HG02884 (cell line): ENCODE measurements around the gene SFN.
A peak's percentile ranks its signal among the peaks of the same experiment; 100 is the strongest.
"Not testable (repeated sequence)": the region's sequence is repeated elsewhere in the genome, so short reads cannot be mapped to it uniquely, and the experiment has no call there.

ENCODE experiments used
- ATAC-seq: cut with Tn5 transposase; IDR thresholded peaks from one replicate; pipeline ENCODE4 v1.9.1; 2021; ENCODE audit warnings: mild to moderate bottlenecking, moderate library complexity; ENCODE audit not compliant: unreplicated experiment

Gene SFN

GRCh38 chr1:26862781-26863684, at the start of gene SFN:
Gene SFN (plus strand): TSS chr1:26863149. CDS start chr1:26863213, 64 bp downstream.
- ATAC-seq, result no peak

GRCh38 chr1:26814377-26814776, 48.6 kb upstream of the SFN start:
- ATAC-seq, result no peak

GRCh38 chr1:26814893-26815292, 48.1 kb upstream of the SFN start:
- ATAC-seq, result no peak

- peak; percentile 78 for ATAC-seq
Observed at GRCh38 chr1:26820784-26821269, 42.1 kb upstream of the SFN start.

- no peak for ATAC-seq
Observed at GRCh38 chr1:26822737-26823395, 40.1 kb upstream of the SFN start.

GRCh38 chr1:26824731-26825130, 38.2 kb upstream of the SFN start:
- no peak for ATAC-seq

- peak; percentile 56 for ATAC-seq
Observed at GRCh38 chr1:26826261-26827105, 36.5 kb upstream of the SFN start, which contains the start of gene ZDHHC18. Gene ZDHHC18 (plus strand): TSS chr1:26826688. CDS start chr1:26826805, 117 bp downstream.

- no peak for ATAC-seq
Observed at GRCh38 chr1:26827106-26827604, 35.8 kb upstream of the SFN start.

- ATAC-seq, result no peak
Observed at GRCh38 chr1:26827663-26828062, 35.3 kb upstream of the SFN start.

GRCh38 chr1:26828411-26828991, 34.4 kb upstream of the SFN start:
- no peak for ATAC-seq

GRCh38 chr1:26829184-26829911, 33.6 kb upstream of the SFN start:
- no peak for ATAC-seq

GRCh38 chr1:26831059-26831458, 31.9 kb upstream of the SFN start:
- ATAC-seq, result no peak

GRCh38 chr1:26831546-26832248, 31.3 kb upstream of the SFN start:
- no peak for ATAC-seq

- no peak for ATAC-seq
Observed at GRCh38 chr1:26832249-26832960, 30.5 kb upstream of the SFN start.

- ATAC-seq, result peak; percentile 76
Observed at GRCh38 chr1:26833432-26834405, 29.2 kb upstream of the SFN start.

GRCh38 chr1:26837665-26838064, 25.3 kb upstream of the SFN start:
- not testable (repeated sequence) for ATAC-seq
